RWPE1 (cell line): ENCODE measurements around the gene MPV17L2.

Experiments used
- CTCF ChIA-PET: fragments of 350-600 bp; sonication (Branson Sonifier 250); formaldehyde crosslinking; extraction: SDS; loops from one replicate; lab custom pipeline; 2021; lab: Yijun Ruan, JAX
- POLR2A ChIA-PET: fragments of 400-600 bp; formaldehyde crosslinking; extraction: SDS; loops from one replicate; lab custom pipeline; 2020; ENCODE audit warnings: antibody characterized with exemption; ENCODE audit not compliant: low non-redundant PET; lab: Yijun Ruan, JAX
- DNase-seq: peaks from one replicate; pipeline ENCODE4 v3.0.0; 2012; ENCODE audit warnings: low spot score
- H3K27ac ChIP-seq: fragments of 450-650 bp; 2 replicates; pipeline ENCODE4 v1.5.1; 2017
- CTCF ChIP-seq: fragments of 450-650 bp; conservative IDR thresholded peaks from 2 replicates; pipeline ENCODE4 v1.5.1; 2017; ENCODE audit warnings: low read depth, mild to moderate bottlenecking

MPV17L2 gene

GRCh38 chr19:18159810-18160209, 33.2 kb upstream of the MPV17L2 start:
- no peak for DNase-seq
- CTCF ChIA-PET, result interaction anchor here (0.6 to 2.6 kb wide), 3 partner anchors 47 to 856 kb away, joined by 3 to 8 read pairs (median 4); no protein-coding TSS in a partner anchor
- TF ChIP-seq CTCF, result no peak
- peak overlapping the region; percentile 99 for H3K27ac ChIP-seq
- POLR2A ChIA-PET, result interaction anchor here (0.6 kb wide), 1 partner anchor 311 kb away, joined by 3 read pairs; no protein-coding TSS in a partner anchor

- CTCF ChIA-PET, result interaction anchor here (0.6 to 2.6 kb wide), 4 partner anchors 14 to 71 kb away, joined by 3 to 8 read pairs (median 4); partner anchors contain the start of gene IFI30
- POLR2A ChIA-PET, result interaction anchor here (0.6 kb wide), 2 partner anchors 243 to 312 kb away, joined by 3 to 7 read pairs; no protein-coding TSS in a partner anchor
- no peak for TF ChIP-seq CTCF
- DNase-seq, result no peak
- peak overlapping the region; percentile 99 for H3K27ac ChIP-seq
These were observed 32.5 kb upstream of the MPV17L2 start for GRCh38 chr19:18160493-18160970.

GRCh38 chr19:18160971-18161635, 31.9 kb upstream of the MPV17L2 start:
- ChIA-PET CTCF (interaction anchor here (0.5 to 2.6 kb wide), 9 partner anchors 9 to 172 kb away, joined by 3 to 8 read pairs (median 3); partner anchors contain the start of gene IFI30), POLR2A (interaction anchor here (0.6 kb wide), 1 partner anchor 244 kb away, joined by 7 read pairs; no protein-coding TSS in a partner anchor)
- peak; percentile 80 for DNase-seq
- H3K27ac ChIP-seq, result peak overlapping the region; percentile 99
- peak; percentile 99 for TF ChIP-seq CTCF

GRCh38 chr19:18161636-18162002, 31.4 kb upstream of the MPV17L2 start:
- CTCF ChIA-PET, result interaction anchor here (0.6 to 2.6 kb wide), 7 partner anchors 9 to 509 kb away, joined by 3 to 8 read pairs (median 4); no protein-coding TSS in a partner anchor
- POLR2A ChIA-PET, result no interaction called here
- H3K27ac ChIP-seq, result peak overlapping the region; percentile 99
- DNase-seq, result no peak
- TF ChIP-seq CTCF, result no peak; the same call in none of the 2 replicates

- ChIA-PET CTCF (no interaction called here), POLR2A (no interaction called here)
- peak overlapping the region; percentile 99 for H3K27ac ChIP-seq
- DNase-seq, result no peak
- TF ChIP-seq CTCF, result no peak
These were observed 28.9 kb upstream of the MPV17L2 start for GRCh38 chr19:18164072-18164471.

GRCh38 chr19:18165794-18166544, 27.0 kb upstream of the MPV17L2 start:
- no peak for DNase-seq
- ChIA-PET POLR2A (interaction anchor here (0.6 kb wide), 2 partner anchors 26 to 56 kb away, joined by 4 read pairs; no protein-coding TSS in a partner anchor), CTCF (interaction anchor here (0.6 kb wide), 1 partner anchor 58 kb away, joined by 3 read pairs; no protein-coding TSS in a partner anchor)
- TF ChIP-seq CTCF, result no peak
- H3K27ac ChIP-seq, result peak overlapping the region; percentile 54
